ENCODE results near the gene MRPS26. TPM values are rescaled to one million over a fixed set of nuclear protein-coding genes. Genes with fewer than 3 reads are reported as not detected.

The MRPS26 gene
- polyA plus RNA-seq, 3 donors: 19.4 to 36.6 (median 29.8) TPM

DNA sequence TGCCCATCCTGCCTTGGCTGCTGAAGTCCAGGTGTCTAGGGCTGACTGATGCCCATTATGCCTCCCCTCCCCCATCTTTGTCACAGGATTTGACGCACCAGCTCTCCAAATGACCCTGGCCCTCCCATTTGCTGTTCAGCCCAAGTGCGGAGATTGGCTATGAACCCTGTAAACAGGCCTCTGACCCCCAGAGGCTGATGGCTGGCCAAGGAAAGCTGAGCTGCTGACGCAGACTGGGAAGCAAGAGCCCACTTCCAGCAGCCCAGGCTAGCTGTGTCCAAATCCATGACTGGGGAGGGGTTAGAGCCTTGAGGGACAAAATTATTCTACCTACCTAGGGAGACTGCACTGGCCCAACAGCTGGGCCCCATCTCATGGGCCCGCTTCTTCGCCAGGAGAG lies 3.2 kb upstream of the MRPS26 start:
- Histone ChIP-seq H3K4me1 (ENCODE audit: control insufficient read depth in 1 of 2, insufficient read depth in 2 of 2, low read length in 2 of 2) (peaks cover 16 to 26% of the 10 kb centered on the region in 2 donors), H3K79me2 (ENCODE audit: insufficient read depth, low read length) (peaks cover 7% of the 10 kb centered on the region), H3K27me3 (ENCODE audit: control insufficient read depth in 2 of 2, insufficient read depth in 2 of 2, low read length in 2 of 2) (no peaks in the 10 kb centered on the region), H4K20me1 (ENCODE audit: insufficient read depth, low read length) (no peaks in the 10 kb centered on the region), H3K36me3 (replicated peaks in 1 of 2; ENCODE audit: control insufficient read depth in 1 of 2, insufficient read depth in 2 of 2, low read length in 2 of 2) (peaks cover 28 to 40% of the 10 kb centered on the region in 2 donors), H3K4me2 (replicated peaks; ENCODE audit: extremely low read depth, low read length, poor library complexity, severe bottlenecking) (no peak overlapping the region), H3K4me3 (replicated peaks in 1 of 3; ENCODE audit: low read depth in 2 of 3, low read length in 3 of 3) (no peak overlapping the region), H3K9ac (ENCODE audit: insufficient read depth, low read length, poor library complexity, severe bottlenecking) (no peak overlapping the region), H3K27ac (ENCODE audit: low read depth in 1 of 2, low read length in 2 of 2) (no peak overlapping the region), H2AFZ (ENCODE audit: insufficient read depth, low read depth, low read length, poor library complexity, severe bottlenecking) (no peak overlapping the region), H3K9me3 (replicated peaks in 1 of 2; ENCODE audit: control insufficient read depth in 1 of 2, insufficient read depth in 1 of 2, low read length in 2 of 2) (no peaks in the 10 kb centered on the region)
- no peak overlapping the region for H3K27ac Mint-ChIP-seq
- no peak for DNase-seq
- H3K4me3 Mint-ChIP-seq: no peak overlapping the region
- peaks cover 17% of the 10 kb centered on the region for H3K4me1 Mint-ChIP-seq
- peaks cover 42% of the 10 kb centered on the region in 2 donors for H3K36me3 Mint-ChIP-seq
- WGBS (ENCODE audit: insufficient coverage): 100% methylated on average over 3 of the region's 5 CpGs
- intact Hi-C loops (cut with micrococcal nuclease): no loop called here
- TF ChIP-seq, protein P1, sequence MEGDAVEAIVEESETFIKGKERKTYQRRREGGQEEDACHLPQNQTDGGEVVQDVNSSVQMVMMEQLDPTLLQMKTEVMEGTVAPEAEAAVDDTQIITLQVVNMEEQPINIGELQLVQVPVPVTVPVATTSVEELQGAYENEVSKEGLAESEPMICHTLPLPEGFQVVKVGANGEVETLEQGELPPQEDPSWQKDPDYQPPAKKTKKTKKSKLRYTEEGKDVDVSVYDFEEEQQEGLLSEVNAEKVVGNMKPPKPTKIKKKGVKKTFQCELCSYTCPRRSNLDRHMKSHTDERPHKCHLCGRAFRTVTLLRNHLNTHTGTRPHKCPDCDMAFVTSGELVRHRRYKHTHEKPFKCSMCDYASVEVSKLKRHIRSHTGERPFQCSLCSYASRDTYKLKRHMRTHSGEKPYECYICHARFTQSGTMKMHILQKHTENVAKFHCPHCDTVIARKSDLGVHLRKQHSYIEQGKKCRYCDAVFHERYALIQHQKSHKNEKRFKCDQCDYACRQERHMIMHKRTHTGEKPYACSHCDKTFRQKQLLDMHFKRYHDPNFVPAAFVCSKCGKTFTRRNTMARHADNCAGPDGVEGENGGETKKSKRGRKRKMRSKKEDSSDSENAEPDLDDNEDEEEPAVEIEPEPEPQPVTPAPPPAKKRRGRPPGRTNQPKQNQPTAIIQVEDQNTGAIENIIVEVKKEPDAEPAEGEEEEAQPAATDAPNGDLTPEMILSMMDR (IDR thresholded peaks at IDR 0.05): no peak
- H3K27me3 Mint-ChIP-seq (ENCODE audit: low read depth in 3 of 3): peaks cover 0 to 3% (median 2%) of the 10 kb centered on the region in 3 donors
- no peaks in the 10 kb centered on the region for H3K9me3 Mint-ChIP-seq

DNA sequence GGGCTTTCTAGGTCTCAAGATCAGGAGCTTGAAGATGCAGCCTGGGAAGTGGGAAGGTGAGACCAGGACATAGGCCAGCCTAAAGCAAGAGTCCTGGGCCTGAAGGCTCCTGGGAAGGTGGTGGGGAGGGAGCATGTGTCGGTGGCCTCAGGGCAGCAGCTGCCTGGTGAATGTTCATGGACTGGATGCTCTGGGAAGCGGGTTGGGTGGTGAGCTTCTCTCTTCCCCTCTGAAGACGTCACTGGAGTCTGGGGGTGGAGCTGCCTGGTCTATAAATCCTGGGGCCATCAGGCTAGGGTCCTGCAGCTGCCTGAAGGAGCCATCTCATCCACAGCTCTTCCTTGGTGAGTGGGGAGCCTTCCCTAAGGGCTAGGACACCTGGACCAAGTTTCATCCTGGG lies 2.5 kb upstream of the MRPS26 start, which contains the start of gene GNRH2:
GNRH2 (plus strand) TSS at position 301 of the 400 bp plus-strand sequence. CDS start 793 bp downstream, outside the sequence.
- TF ChIP-seq, protein P1 (IDR thresholded peaks at IDR 0.05): no peak
- Histone ChIP-seq H3K4me2 (replicated peaks; ENCODE audit: extremely low read depth, low read length, poor library complexity, severe bottlenecking) (no peak within 1 kb of the TSS), H3K27ac (ENCODE audit: low read depth in 1 of 2, low read length in 2 of 2) (no peak within 1 kb of the TSS), H3K27me3 (ENCODE audit: control insufficient read depth in 2 of 2, insufficient read depth in 2 of 2, low read length in 2 of 2) (no peaks in the 10 kb centered on the region), H3K9ac (ENCODE audit: insufficient read depth, low read length, poor library complexity, severe bottlenecking) (no peak within 1 kb of the TSS), H4K20me1 (ENCODE audit: insufficient read depth, low read length) (no peaks in the 10 kb centered on the region), H3K4me3 (replicated peaks in 1 of 3; ENCODE audit: low read depth in 2 of 3, low read length in 3 of 3) (no peak within 1 kb of the TSS), H3K9me3 (replicated peaks in 1 of 2; ENCODE audit: control insufficient read depth in 1 of 2, insufficient read depth in 1 of 2, low read length in 2 of 2) (no peaks in the 10 kb centered on the region), H3K36me3 (replicated peaks in 1 of 2; ENCODE audit: control insufficient read depth in 1 of 2, insufficient read depth in 2 of 2, low read length in 2 of 2) (peaks cover 26 to 40% of the 10 kb centered on the region in 2 donors), H3K4me1 (ENCODE audit: control insufficient read depth in 1 of 2, insufficient read depth in 2 of 2, low read length in 2 of 2) (peaks cover 16 to 26% of the 10 kb centered on the region in 2 donors), H3K79me2 (ENCODE audit: insufficient read depth, low read length) (peaks cover 7% of the 10 kb centered on the region), H2AFZ (ENCODE audit: insufficient read depth, low read depth, low read length, poor library complexity, severe bottlenecking) (no peak within 1 kb of the TSS)
- H3K27me3 Mint-ChIP-seq (ENCODE audit: low read depth in 3 of 3): peaks cover 0 to 3% (median 2%) of the 10 kb centered on the region in 3 donors
- no peak for DNase-seq
- peaks cover 19% of the 10 kb centered on the region for H3K4me1 Mint-ChIP-seq
- no peaks in the 10 kb centered on the region for H3K9me3 Mint-ChIP-seq
- intact Hi-C loops (cut with micrococcal nuclease): no loop called here
- 86% methylated on average over 2 of the region's 3 CpGs for WGBS (ENCODE audit: insufficient coverage)
- H3K27ac Mint-ChIP-seq: peak within 1 kb of the TSS in 3 of 7 donors; percentile 27 to 63 (median 62)
- peak within 1 kb of the TSS in 1 of 2 donors; percentile 20 for H3K4me3 Mint-ChIP-seq
- H3K36me3 Mint-ChIP-seq: peaks cover 41 to 43% of the 10 kb centered on the region in 2 donors

Data from CD14-positive monocyte (primary cell).